Measurements from ENCODE around the gene TNKS1BP1.

Gene TNKS1BP1

GRCh38 chr11:57322256-57323166, 2.2 kb downstream of the TNKS1BP1 start:
- ChIA-PET POLR2A (interaction anchor here (2.1 to 7.8 kb wide), 2 partner anchors 11 to 15 kb away, joined by 9 to 121 read pairs; partner anchors contain the start of genes P2RX3 and SSRP1), CTCF (no interaction called here)
- no peak for TF ChIP-seq CTBP1 (IDR thresholded peaks at IDR 0.05; ENCODE audit: borderline replicate concordance)
- TF ChIP-seq LEF1 (IDR thresholded peaks at IDR 0.05; ENCODE audit: borderline replicate concordance) = no peak
- no peak for TF ChIP-seq FOXA1 (IDR thresholded peaks at IDR 0.05)
- no peak for TF ChIP-seq HDGF (IDR thresholded peaks at IDR 0.05; ENCODE audit: borderline replicate concordance)
- no peak for TF ChIP-seq BHLHE40 (IDR thresholded peaks at IDR 0.05; ENCODE audit: borderline replicate concordance)
- no peak for TF ChIP-seq PKNOX1 (IDR thresholded peaks at IDR 0.05)
- no peak for TF ChIP-seq FOXM1 (IDR thresholded peaks at IDR 0.05; ENCODE audit: borderline replicate concordance)
- no peak for TF ChIP-seq ARNT (IDR thresholded peaks at IDR 0.05)
- no peak for TF ChIP-seq SP1 (IDR thresholded peaks at IDR 0.05)
- no peak for TF ChIP-seq ELF4 (IDR thresholded peaks at IDR 0.05)
- no peak for TF ChIP-seq SUZ12 (IDR thresholded peaks at IDR 0.05)
- TF ChIP-seq FOXK2 (IDR thresholded peaks at IDR 0.05) = no peak
- TF ChIP-seq L3MBTL2 (conservative IDR thresholded peaks at IDR 0.05) = no peak
- no peak for TF ChIP-seq TARDBP (IDR thresholded peaks at IDR 0.05)
- TF ChIP-seq ZNF384 (IDR thresholded peaks at IDR 0.05) = no peak
- TF ChIP-seq NFRKB (IDR thresholded peaks at IDR 0.05) = no peak
- DNase-seq (ENCODE audit: extremely low spot score) = peak; percentile 58

- ChIA-PET POLR2A (interaction anchor here (2.1 to 7.8 kb wide), 2 partner anchors 10 to 16 kb away, joined by 9 to 121 read pairs; partner anchors contain the start of genes P2RX3 and SSRP1), CTCF (interaction anchor here (0.6 to 0.7 kb wide), 2 partner anchors 158 to 273 kb away, joined by 3 to 4 read pairs; no protein-coding TSS in a partner anchor)
- TF ChIP-seq SUZ12 (IDR thresholded peaks at IDR 0.05) (no peak), HDGF (IDR thresholded peaks at IDR 0.05; ENCODE audit: borderline replicate concordance) (no peak), FOXA1 (IDR thresholded peaks at IDR 0.05) (no peak), L3MBTL2 (conservative IDR thresholded peaks at IDR 0.05) (no peak), FOXM1 (IDR thresholded peaks at IDR 0.05; ENCODE audit: borderline replicate concordance) (no peak), TARDBP (IDR thresholded peaks at IDR 0.05) (no peak), SP1 (IDR thresholded peaks at IDR 0.05) (no peak), LEF1 (IDR thresholded peaks at IDR 0.05; ENCODE audit: borderline replicate concordance) (no peak), ZNF384 (IDR thresholded peaks at IDR 0.05) (no peak), FOXK2 (IDR thresholded peaks at IDR 0.05) (no peak), ELF4 (IDR thresholded peaks at IDR 0.05) (no peak), NFRKB (IDR thresholded peaks at IDR 0.05) (no peak), PKNOX1 (IDR thresholded peaks at IDR 0.05) (no peak), CTBP1 (IDR thresholded peaks at IDR 0.05; ENCODE audit: borderline replicate concordance) (no peak), ARNT (IDR thresholded peaks at IDR 0.05) (no peak), BHLHE40 (IDR thresholded peaks at IDR 0.05; ENCODE audit: borderline replicate concordance) (no peak)
- no peak for DNase-seq (ENCODE audit: extremely low spot score)
Observed at GRCh38 chr11:57321388-57322255, 3.1 kb downstream of the TNKS1BP1 start.

GRCh38 chr11:57320719-57321387, 3.9 kb downstream of the TNKS1BP1 start:
- CTCF ChIA-PET = interaction anchor here (0.6 to 0.7 kb wide), 2 partner anchors 159 to 274 kb away, joined by 3 to 4 read pairs; no protein-coding TSS in a partner anchor
- TF ChIP-seq PKNOX1 (IDR thresholded peaks at IDR 0.05) = no peak
- no peak for TF ChIP-seq NFRKB (IDR thresholded peaks at IDR 0.05)
- no peak for TF ChIP-seq FOXK2 (IDR thresholded peaks at IDR 0.05)
- no peak for TF ChIP-seq SP1 (IDR thresholded peaks at IDR 0.05)
- TF ChIP-seq ARNT (IDR thresholded peaks at IDR 0.05) = no peak
- no peak for TF ChIP-seq CTBP1 (IDR thresholded peaks at IDR 0.05; ENCODE audit: borderline replicate concordance)
- no peak for TF ChIP-seq HDGF (IDR thresholded peaks at IDR 0.05; ENCODE audit: borderline replicate concordance)
- no peak for TF ChIP-seq FOXA1 (IDR thresholded peaks at IDR 0.05)
- TF ChIP-seq ELF4 (IDR thresholded peaks at IDR 0.05) = no peak
- no peak for TF ChIP-seq LEF1 (IDR thresholded peaks at IDR 0.05; ENCODE audit: borderline replicate concordance)
- no peak for TF ChIP-seq FOXM1 (IDR thresholded peaks at IDR 0.05; ENCODE audit: borderline replicate concordance)
- POLR2A ChIA-PET = interaction anchor here (2.1 to 7.8 kb wide), 2 partner anchors 9 to 17 kb away, joined by 9 to 121 read pairs; partner anchors contain the start of genes P2RX3 and SSRP1
- no peak for DNase-seq (ENCODE audit: extremely low spot score)

GRCh38 chr11:57320067-57320718, 4.6 kb downstream of the TNKS1BP1 start:
- CTCF ChIA-PET = no interaction called here
- DNase-seq (ENCODE audit: extremely low spot score) = no peak
- no peak for TF ChIP-seq FOXA1 (IDR thresholded peaks at IDR 0.05)
- TF ChIP-seq TARDBP (IDR thresholded peaks at IDR 0.05) = no peak
- TF ChIP-seq NFRKB (IDR thresholded peaks at IDR 0.05) = no peak
- POLR2A ChIA-PET = interaction anchor here (2.1 kb wide), 1 partner anchor 8 kb away, joined by 9 read pairs; no protein-coding TSS in a partner anchor
